Kidney capillary endothelial cell (primary cell): Measurements from ENCODE around the gene GFI1.
"Not testable (repeated sequence)": the region's sequence is repeated elsewhere in the genome, so short reads cannot be mapped to it uniquely, and the experiment has no call there.

Source experiments
- DNase-seq: peaks from one replicate; pipeline ENCODE4 v3.0.0-alpha.2; 2018; ENCODE audit warnings: low spot score

GFI1 gene

GRCh38 chr1:92464588-92465255 lies 22.0 kb downstream of the GFI1 start:
- DNase-seq = no peak

GRCh38 chr1:92461364-92462097 lies 25.2 kb downstream of the GFI1 start:
- no peak for DNase-seq

GRCh38 chr1:92459871-92460320 lies 26.8 kb downstream of the GFI1 start:
- DNase-seq = no peak

GRCh38 chr1:92458146-92458545 lies 28.6 kb downstream of the GFI1 start:
- DNase-seq = no peak

DNA sequence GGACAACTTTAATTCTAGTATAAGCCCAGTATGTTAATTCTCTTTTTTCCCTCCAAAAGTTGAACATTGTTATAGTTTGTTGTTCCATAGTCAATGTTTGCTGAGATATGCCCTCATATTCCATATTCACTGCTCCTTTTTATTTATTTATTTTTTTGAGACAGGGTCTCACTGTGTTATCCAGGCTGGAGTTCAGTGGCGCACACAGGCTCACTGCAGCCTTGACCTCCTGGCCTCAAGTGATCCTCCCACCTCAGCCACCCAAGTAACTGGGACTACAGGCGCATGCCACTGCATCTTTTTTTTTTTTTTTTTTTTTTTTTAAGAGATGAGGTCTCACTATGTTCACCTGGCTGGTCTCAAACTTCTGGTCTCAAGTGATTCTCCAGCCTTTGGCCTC lies 38.7 kb downstream of the GFI1 start:
- DNase-seq = no peak

GRCh38 chr1:92447033-92447681 lies 39.6 kb downstream of the GFI1 start:
- no peak for DNase-seq

GRCh38 chr1:92446546-92446945 lies 40.2 kb downstream of the GFI1 start:
- no peak for DNase-seq

GRCh38 chr1:92445865-92446264 lies 40.9 kb downstream of the GFI1 start:
- no peak for DNase-seq

DNA sequence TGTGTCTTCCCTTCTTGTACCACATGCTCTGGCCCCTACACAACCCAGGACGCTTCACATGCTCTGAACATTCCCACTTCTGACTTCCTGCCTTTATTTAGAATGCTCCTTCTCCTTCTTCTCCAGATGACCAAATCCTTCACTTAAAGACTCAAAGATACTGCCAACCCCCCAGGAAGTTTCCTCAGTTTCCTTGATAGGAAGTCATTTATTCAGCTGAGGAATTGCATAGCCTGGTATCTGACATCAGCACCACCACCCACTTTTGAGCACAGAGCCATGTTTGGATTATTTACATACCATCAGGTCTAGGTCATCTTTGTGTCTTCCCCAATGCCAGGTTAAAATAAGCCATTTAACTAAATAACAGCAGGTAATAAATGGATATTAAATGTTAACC lies 42.4 kb downstream of the GFI1 start:
- peak; percentile 17 for DNase-seq

DNA sequence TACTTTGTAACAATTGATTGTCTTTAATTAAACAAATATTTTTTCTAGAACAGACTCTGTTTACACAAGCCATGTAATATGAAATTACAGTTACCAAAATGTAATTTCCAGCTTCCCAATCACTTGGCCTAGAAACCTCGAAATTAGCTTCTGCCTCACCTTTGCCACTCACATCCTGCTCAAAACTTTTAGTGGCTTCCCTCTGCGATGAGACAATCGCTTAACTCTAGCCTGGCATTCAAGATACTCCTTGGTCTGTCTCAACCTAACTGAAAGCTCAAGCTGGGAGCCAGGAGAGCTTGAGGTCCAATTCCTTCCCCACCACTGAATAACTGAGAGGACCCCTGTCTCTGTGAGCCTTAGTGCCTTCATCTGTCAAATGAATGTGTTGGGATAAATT lies 42.8 kb downstream of the GFI1 start:
- no peak for DNase-seq

- DNase-seq = no peak
These were observed 44.4 kb downstream of the GFI1 start for GRCh38 chr1:92442351-92442750.

DNA sequence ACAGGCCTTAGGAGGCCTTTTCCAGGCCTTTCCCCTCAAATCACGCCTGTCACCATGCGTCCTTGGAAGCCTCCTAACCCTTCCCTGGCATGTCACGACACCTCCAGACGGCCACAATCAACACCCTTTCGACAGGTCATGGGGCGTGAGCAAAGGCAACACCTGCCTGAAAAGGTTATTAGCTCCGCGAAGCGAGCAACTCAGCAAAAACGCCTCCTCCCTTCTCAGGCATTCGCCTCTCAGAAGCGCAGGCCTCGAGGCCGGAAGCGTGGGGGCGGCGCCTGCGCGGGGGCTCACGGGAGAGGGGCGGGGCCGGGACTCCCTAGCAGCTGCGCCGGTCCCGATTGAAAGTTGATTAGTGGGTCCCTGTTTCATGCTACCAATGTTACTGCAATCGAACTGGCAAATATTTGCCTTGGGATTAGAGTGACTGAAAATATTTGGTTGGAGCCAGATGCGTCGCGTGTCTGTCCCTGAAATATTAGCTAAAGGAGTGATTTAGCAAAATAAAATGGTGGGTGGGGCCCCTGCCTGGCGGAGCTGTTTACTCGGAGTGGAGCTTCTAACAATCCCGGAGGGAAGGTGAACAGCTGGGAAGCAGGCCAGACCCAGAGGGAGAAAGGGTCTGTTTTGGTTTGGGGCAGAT lies 44.9 kb downstream of the GFI1 start:
- DNase-seq = no peak

DNA sequence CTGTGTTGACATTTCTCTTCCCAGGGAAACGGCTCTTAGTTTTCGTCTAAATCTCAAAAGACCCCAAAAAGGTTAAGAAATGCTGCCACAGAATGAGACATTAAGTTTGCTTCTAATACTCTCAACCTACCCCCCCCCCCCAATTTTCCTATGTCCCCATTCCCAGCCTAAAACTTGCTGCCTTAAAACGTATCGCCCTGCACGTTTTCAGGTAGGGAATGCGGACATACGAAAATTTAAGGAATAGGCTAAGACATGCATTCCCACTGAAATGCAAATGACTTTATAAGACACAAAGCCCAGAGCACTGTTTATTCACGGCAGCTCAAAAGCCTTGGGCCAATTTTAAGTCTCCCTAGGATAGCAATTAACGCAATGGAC lies 45.4 kb downstream of the GFI1 start:
- DNase-seq = no peak

DNA sequence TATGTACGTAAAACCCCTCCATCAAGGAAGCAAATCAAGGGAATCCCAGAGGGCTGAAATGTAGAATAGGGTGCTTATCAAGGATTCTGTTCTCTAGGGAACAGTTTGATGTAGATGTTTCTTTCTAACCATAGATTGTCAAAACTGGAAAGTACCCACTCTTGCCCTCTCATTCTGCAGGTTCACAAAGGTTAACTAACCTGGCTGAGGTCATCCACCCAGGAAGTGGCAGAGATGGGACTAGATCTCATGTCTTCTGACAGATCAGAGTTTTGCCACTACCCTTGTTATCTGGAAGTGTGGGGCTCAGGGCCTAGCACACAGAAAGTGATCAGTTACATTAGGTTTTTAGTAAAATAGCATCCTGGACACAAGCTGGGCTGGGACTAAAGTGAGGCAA lies 47.4 kb downstream of the GFI1 start:
- no peak for DNase-seq

GRCh38 chr1:92434572-92434971 lies 52.2 kb downstream of the GFI1 start:
- DNase-seq = not testable (repeated sequence)

DNA sequence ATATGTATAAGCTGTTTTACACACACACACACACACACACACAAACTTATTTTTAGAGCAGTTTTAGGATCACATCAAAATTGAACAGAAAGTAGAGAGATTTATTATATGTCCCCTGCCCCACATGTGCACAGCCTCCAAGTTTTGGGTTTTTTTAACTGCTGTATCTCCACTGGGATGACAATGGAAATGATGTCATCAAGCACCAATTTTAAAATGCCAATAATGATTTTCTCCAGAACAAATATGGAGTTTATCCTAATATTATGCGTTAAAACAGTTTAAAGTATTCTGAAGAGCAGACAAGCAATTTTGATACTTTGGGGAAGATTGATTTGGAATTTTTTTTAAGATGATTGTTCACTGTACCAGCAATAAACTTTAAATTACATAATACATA lies 56.7 kb downstream of the GFI1 start:
- DNase-seq = no peak

- no peak for DNase-seq
These were observed 61.1 kb downstream of the GFI1 start for GRCh38 chr1:92425617-92426016.
